PC-9 (cell line): ENCODE data around the gene CD96.

ENCODE experiments used
- EZH2 ChIP-seq: fragments of 200-600 bp; sonication (generic); IDR thresholded peaks from 2 replicates; pipeline ENCODE4 v1.8.0; 2017; ENCODE audit warnings: antibody characterized with exemption, low read depth
- TF ChIP-seq, protein P1 (sequence below): fragments of 200-600 bp; sonication (generic); conservative IDR thresholded peaks from 2 replicates; pipeline ENCODE4 v1.6.1; 2017; ENCODE audit warnings: mixed run types, antibody characterized with exemption, mild to moderate bottlenecking, moderate library complexity

DNA sequence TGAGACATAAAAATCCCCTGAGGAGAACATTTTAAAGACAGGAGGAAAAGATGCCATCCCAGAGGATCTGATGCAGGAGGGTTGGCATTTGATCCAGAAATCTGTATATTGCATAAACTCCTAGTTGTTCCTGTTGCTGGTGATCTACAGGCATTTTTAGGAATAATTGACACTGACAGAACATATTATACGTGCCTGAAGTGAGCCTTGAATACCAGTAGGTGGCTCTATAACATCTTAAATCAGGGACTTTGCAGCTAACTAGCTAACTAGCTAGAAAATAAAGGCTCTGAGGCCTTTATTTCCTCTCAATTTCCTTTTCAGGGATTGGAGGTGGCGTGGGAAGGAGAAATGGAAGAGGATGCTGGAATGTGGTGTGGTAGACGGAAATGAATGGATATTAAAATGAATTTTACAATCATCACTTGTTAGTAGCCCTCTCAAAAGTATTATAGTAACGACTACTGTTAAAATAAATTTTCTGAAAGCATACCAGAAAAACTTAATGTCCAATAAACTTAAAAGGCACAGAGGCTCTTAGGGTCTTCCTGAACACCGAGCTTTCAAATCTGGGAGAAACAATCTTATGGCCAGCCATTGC lies 127.0 kb downstream of the CD96 start:
- TF ChIP-seq, protein P1, sequence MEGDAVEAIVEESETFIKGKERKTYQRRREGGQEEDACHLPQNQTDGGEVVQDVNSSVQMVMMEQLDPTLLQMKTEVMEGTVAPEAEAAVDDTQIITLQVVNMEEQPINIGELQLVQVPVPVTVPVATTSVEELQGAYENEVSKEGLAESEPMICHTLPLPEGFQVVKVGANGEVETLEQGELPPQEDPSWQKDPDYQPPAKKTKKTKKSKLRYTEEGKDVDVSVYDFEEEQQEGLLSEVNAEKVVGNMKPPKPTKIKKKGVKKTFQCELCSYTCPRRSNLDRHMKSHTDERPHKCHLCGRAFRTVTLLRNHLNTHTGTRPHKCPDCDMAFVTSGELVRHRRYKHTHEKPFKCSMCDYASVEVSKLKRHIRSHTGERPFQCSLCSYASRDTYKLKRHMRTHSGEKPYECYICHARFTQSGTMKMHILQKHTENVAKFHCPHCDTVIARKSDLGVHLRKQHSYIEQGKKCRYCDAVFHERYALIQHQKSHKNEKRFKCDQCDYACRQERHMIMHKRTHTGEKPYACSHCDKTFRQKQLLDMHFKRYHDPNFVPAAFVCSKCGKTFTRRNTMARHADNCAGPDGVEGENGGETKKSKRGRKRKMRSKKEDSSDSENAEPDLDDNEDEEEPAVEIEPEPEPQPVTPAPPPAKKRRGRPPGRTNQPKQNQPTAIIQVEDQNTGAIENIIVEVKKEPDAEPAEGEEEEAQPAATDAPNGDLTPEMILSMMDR, result peak; percentile 98
- TF ChIP-seq EZH2, result no peak
